NCI-H1092 (cell line): Measurements from ENCODE around the gene OVCA2.

Source experiments
- DNase-seq: peaks from one replicate; lab custom pipeline; 2025; lab: John Stamatoyannopoulos, UW

OVCA2 gene

DNA sequence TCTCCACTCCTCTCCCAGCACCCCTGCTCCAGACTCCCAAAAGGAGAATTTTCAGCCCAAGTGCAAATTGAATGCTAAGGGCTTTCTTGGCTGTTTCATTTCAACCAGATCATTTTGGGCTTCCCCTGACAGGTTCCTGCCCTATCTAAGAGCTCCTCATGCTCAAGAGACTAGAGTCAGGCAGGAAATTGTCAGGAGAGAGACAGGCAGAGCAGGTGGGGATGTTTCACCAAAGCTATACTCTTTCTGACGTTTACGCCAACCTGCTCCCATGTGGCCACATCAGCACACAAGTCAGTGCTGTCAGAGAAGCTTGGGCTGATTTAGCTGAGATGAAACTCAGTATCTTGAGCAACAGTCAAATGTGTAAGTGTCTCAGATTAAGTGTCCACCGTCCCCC is 44.5 kb downstream of the OVCA2 start:
- DNase-seq = no peak

DNA sequence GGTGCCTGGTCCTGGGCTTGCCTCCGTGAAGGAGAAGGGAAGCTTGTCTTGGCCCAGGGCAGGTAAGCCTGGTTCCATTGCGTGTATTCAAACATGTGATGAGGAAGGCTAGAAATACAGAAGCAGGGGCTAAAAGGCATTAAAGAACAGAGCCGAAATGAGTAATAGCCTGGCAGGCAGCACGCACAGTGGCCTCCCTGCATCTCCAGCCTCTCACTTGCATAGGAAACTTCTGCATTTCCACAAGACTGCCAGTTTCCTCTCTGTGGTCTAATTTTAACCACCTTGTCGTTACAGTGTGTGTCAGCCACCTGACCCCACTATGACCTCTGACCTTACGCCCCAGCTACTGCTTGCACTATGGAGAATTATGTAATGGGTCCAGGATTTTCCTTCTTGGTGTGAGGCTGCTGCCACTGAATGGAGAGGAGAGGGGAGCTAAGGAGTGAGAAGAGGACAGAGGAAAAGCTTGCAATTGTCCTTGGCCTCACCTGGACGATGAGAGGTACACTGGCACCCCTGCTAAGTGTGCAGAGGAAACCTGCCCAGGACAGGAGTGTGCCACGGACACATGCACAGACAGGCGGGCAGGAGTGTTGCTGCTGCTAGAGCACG is 45.9 kb downstream of the OVCA2 start:
- DNase-seq = no peak

DNA sequence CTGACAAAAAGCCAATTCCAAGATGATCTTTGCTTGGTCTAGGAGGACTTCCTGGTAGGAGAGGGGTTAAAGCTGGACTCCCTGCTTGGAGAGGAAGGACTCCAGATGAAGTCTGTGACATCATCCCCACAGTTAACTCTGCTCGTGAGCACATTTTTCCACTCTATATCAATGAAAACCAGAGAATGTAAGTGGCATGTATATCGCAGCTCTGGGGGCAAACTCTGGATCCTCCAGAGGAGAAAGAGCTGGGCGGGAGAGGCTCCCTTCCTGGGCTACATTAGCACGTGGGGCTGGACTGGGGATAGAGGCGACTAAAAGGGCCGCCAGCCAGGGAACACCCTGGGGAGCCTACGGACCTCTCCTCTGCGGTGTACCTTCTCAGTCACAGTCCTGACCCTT is 47.2 kb downstream of the OVCA2 start:
- DNase-seq = no peak

DNA sequence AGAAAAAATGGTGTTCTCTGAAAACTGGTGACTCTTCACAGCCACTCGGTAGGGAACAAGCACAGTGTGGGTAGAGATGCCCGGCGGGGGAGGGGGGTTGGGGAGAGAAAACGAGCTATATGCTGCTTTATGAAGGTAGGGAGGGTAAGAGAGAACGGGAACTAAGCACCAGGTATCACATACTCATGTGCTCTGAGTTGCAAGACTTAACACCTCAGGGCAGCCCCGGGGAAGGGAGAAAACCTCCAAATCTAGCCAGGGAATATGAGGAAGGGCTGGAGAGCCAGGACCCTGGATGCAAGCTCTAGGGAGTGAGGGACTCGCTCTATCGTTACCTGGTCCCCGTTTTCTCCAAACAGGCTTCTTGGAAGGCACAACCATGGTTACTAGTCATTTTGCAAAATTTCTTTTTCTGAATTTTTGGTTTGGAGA is 48.4 kb downstream of the OVCA2 start:
- DNase-seq = no peak

DNA sequence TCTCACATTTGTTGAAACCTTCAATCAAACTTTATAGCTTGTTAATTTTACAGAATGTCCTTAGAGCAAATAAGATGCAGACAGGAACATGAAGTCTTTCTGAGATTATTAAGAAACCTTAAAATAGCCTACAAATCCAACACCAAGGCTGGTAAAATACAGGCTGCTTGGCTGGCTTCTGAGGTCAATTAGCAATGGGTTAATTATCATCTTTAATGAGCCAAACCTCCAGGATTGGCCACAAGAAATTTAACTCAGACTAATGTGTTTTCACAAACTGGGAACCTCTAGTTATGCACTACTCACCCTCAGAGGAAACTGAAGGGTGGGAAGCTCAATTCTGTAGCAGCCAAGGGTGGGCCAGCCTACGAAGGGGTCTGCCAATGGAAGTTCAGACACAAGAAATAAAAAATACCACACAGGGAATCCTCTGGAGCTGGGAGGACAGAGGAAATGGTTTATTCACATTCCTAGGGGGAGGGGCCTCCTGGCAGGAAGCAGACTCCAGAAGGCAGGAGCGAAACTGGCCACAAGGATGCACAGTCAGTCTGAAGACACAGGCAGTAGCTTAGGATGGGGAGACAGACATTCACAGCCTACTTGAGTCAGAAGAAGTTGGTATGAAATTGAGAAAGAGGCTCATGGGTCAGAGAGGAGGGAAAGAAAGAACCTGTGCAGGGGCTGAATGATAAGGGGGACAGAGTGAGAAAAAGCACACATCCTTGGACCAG is 49.1 kb downstream of the OVCA2 start:
- DNase-seq = no peak

DNA sequence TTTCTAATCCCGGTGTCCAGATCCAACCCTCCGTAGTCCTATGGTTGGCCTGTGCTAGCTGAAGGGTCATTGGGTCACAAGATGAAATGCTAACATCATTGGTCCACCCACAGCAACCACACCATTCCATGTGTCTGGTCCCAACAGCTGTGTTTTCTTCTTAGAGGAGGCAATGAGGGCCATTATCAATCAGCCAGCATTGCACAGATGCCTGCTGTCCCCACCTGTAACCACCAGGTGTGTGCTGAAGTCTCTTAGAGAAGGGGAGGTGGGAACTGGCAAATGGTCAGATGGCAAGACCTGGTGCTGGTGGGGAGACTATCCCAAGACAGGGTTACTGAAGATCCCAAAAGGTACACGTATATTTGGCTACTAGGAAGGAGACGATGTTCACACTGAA is 50.4 kb downstream of the OVCA2 start:
- DNase-seq = no peak
